Esophagus mucosa (tissue), 1 donor: ENCODE results near the gene PKD2. TPM values are rescaled to one million over a fixed set of nuclear protein-coding genes. Genes with fewer than 3 reads are reported as not detected.
A peak's percentile ranks its signal among the peaks of the same experiment; 100 is the strongest.
"Not testable (repeated sequence)": the region's sequence is repeated elsewhere in the genome, so short reads cannot be mapped to it uniquely, and the experiment has no call there.

Experiments
- ATAC-seq: fragments of 200-7000 bp; cut with Tn5 transposase; one replicate; pipeline ENCODE4 v1.9.1; 2020
- total RNA-seq: library from RNA; stranded (reverse); gene quantifications from one replicate; pipeline ENCODE4 v1.2.4, GENCODE V29; 2023
- donor health status: DM: yes; HTN: yes; CAD: no.

The PKD2 gene
- total RNA-seq, 1 donor from 2014 or later, result 7.5 TPM

DNA sequence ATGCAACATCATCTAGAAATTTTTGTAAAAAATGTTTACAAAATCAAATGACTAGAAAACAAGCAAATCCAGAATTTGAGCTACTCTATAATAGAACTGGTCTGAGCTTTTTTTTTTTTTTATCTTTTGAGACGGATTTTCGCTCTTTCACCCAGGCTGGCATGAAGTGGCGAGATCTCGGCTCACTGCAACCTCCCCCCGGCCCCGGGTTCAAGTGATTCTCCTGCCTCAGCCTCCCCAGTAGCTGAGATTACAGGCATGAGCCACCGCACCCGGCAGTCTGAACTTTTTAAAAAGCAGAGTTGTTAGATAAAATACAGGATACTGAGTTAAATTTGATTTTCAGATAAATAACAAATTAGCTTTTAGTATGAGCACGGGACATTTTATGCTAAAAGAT lies 20.9 kb upstream of the PKD2 start:
- ATAC-seq, result no peak

- ATAC-seq, result no peak
These were observed 17.7 kb upstream of the PKD2 start for GRCh38 chr4:87989765-87990164.

- no peak for ATAC-seq
These were observed 12.0 kb upstream of the PKD2 start for GRCh38 chr4:87995435-87995834.

- not testable (repeated sequence) for ATAC-seq
These were observed 8.2 kb upstream of the PKD2 start for GRCh38 chr4:87999191-87999691.

DNA sequence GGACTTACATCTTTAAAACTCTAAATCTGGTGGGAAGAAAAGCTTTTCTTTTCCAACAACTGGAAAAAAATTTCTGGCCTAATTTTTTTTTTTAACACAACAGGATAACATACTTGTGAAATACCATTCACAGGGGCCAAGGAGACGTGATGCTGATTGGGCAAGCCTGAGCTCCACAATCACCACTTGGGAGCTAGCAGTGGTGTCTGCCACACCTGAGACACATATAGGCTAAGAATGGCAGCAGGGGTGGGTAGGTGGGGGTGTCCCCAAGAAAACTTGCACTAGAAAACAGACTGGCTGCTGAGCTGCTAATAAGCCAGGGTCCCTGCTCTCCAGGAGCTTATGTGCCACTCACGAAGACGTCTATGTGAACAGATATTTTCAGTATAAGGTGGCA lies 5.6 kb upstream of the PKD2 start:
- ATAC-seq, result no peak

- no peak for ATAC-seq
These were observed 4.6 kb upstream of the PKD2 start for GRCh38 chr4:88002786-88003185.

- no peak for ATAC-seq
These were observed 4.2 kb upstream of the PKD2 start for GRCh38 chr4:88003261-88003660.

GRCh38 chr4:88005076-88005475 lies 2.4 kb upstream of the PKD2 start:
- ATAC-seq, result no peak

DNA sequence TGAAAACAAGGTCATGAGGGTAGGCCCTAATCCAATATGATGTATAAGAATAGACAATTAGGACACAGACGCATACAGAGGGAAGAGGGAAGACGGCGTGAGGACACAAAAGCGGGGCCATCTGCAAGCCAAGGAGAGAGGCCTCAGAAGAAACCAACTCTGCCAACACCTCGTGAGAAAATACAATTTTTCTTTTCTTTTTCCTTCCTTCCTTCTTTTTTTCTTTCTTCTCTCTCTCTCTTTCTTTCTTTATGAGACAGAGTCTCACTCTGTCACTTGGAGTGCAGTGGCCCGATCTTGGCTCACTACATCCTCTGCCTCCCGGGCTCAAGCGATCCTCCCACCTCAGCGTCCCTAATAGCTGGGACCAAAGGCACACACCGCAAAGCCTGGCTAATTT lies 1.5 kb upstream of the PKD2 start:
- ATAC-seq, result no peak

DNA sequence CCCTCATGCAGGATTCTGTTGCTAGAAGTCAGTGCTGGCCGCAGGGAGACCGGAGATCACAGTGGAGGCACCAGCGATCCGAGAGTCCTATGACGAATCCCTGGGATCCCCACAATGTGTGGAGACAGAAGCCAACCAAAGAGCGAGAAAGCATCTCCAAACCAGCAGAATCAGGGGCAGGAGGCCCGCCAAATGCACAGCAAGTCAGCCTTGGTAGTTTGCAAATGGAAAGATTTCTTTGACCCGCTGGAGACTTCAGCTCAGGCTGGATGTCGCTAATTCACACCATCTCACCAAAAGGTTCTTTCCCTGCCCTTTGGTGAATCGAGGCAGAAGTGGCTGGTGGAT lies 505 bp upstream of the PKD2 start:
- ATAC-seq, result no peak

GRCh38 chr4:88008122-88008742 lies 797 bp downstream of the PKD2 start:
- peak; percentile 23 for ATAC-seq

DNA sequence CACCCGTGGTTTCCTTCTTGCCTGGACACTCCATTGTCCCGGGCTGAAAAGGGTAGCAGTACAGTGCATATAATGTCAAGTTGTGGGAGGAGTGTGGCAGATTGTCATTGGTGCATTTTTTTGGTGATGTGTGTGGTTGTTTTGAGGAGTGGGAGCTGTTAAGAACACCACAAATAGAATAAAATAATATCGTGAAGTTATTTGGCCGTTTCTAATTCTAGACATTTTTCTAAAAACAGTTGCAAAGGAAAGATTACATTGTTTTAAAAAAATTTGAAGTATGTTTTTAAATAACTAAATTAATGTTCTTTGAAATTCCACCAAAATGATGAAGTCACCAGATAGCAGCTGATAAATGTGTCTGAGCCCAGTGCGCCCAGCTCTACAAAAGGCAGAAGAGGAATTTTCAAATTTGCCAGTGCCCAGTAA lies 1.3 kb downstream of the PKD2 start:
- ATAC-seq, result no peak

GRCh38 chr4:88009871-88010270 lies 2.4 kb downstream of the PKD2 start:
- no peak for ATAC-seq

GRCh38 chr4:88010966-88011365 lies 3.5 kb downstream of the PKD2 start:
- ATAC-seq, result no peak

GRCh38 chr4:88012647-88013046 lies 5.2 kb downstream of the PKD2 start:
- no peak for ATAC-seq

DNA sequence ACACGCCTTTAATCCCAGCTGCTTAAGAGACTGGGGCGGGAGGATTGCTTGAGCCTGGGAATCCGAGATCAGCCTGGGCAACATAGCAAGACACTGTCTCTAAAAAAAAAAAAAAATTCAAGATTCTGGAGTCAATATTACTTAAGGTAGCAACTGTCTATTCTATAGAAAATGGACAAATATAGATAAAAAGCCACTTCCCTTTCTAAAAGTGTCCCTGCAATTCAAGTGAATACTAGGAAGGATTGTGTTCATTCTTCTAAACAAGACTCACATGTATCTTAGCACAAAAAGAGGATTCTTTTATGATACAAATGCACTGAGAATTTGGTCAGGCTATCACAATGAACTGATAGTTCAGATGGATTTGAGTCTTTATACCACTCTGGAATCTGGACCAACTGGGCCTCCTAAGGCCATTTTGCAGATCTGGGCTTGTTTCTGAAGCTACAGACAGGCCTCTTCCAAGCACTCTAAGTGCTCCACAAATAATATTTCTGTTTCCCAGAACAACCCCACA lies 7.0 kb downstream of the PKD2 start:
- no peak for ATAC-seq

GRCh38 chr4:88015659-88016295 lies 8.3 kb downstream of the PKD2 start:
- ATAC-seq, result no peak

DNA sequence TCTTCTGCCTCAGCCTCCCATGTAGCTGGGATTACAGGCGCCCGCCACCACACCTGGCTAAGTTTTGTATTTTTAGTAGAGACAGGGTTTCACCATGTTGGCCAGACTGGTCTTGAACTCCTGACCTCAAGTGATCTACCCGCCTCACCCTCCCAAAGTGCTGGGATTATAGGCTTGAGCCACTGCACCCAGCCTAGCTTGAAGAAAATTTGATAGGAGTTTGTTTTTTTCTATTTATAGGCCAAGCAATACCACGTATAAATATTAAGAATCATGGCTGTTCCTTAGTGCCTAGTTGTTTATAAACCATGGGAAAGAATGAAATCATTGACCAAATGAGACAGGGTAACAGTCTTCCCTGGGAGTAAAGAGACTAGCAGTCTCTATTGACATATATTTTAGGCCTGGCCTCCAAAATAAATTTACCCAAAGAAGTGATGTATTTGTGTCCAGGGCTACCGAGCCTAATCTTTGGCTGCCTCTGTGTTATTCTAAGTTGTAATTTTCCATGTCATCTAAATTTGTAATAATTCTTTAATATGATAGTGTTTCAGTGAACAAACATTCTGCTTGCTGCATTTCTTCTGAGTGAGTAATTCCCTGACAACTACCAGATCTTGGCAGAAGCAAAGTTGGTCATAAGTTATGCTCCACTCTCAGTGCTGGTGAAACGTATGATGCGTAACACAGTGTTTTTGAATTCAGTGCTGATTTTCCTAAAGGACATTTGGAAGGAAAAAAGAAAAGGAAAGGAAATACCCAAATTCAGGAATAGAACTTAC lies 10.3 kb downstream of the PKD2 start:
- ATAC-seq, result no peak

DNA sequence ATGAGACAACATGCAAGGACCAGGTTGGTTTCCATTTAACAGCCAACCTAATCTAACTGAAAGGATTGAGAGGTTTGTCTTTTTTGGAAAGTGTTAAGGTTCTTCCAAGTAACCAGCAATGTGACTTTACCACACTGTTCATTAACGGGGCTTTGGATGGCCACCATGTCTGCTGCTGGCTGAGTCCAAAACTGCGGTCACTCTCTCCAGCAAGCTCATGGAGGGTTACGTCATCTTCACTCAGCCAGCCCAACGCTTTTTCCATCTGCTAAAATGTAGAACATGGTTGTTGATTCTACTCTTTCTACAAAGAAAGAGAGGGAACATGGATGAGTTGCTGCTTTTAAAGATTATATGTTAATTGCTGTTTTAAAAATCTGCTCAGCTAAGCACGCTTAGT lies 11.0 kb downstream of the PKD2 start:
- no peak for ATAC-seq

DNA sequence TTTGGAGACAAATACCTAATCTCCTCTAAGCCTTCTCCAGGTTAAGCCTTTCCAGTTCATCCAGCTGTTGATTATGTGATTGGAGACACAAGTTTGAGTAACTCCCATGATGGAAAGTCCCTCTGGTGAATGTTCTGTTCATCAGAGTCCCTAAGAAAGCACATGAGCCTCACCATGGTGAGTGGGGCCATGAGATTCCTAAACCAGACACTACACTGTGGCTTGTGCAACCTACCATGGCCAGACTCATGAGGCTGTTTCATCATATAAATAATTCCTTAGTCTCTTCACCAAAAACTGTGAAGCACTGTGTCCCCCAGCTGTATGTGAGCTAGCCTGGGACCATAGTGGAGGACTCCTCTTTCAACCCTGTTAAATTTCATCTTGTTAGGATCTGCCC lies 14.4 kb downstream of the PKD2 start:
- ATAC-seq, result no peak

DNA sequence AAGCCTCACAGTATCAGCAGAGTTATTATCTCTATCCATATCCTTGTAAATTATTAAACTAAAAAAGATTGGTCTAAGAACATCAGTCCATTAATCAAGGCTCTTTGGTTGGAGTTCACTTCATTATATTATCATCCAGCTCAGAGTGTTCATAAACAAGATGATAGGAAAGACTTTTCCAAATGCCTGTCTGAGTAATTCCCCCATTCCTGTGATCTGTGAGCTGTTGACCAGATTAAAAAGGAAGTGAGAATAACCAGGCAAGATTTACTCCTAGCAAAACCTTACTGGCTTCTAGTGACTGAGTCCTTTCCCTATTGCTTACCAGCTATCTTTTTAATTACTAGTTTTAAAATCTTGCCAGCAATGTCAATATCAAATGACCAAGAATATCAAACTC lies 14.9 kb downstream of the PKD2 start:
- no peak for ATAC-seq

DNA sequence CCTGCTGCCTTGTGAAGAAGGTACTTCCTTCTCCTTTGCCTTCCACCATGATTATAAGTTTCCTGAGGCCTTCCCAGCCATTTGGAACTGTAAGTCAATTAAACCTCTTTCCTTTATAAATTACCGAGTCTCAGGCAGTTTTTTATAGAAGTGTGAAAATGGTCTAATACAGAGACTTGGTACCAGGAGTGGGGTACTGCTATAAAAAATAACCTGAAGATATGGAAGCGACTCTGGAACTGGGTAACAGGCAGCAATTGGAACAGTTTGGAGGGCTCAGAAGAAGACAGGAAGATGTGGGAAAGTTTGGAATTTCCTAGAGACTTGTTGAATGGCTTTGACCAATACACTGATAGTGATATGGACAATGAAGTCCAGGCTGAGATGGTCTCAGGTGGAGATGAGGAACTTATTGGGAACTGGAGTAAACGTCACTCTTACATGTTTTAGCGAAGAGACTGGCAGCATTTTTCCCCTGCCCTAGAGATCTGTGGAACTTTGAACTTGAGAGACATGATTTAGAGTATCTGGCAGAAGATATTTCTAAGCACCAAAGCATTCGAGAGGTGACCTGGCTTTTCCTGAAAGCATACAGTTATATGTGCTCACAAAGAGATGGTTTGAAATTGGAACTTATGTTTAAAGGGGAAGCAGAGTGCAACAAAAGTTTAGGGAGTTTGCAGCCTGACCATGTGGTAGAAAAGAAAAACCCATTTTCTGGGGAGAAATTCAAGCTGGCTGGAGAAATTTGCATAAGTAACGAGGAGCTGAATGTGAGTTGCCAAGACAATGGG lies 18.6 kb downstream of the PKD2 start:
- not testable (repeated sequence) for ATAC-seq
